T-helper 2 cell (primary cell): ENCODE data around the gene PPP1R12A.

Experiments
- DNase-seq, 5 experiments: peaks; one replicate each; pipeline versions ENCODE4 v3.0.0 to v3.0.0-alpha.2; 2012 to 2022

PPP1R12A gene

GRCh38 chr12:79935624-79936345 is 888 bp upstream of the PPP1R12A start:
- DNase-seq: peak in 1 of 5 experiments; percentile 51

GRCh38 chr12:79934281-79935020 is 446 bp downstream of the PPP1R12A start:
- peak in 4 of 5 experiments; percentile 24 to 59 (median 33) for DNase-seq

GRCh38 chr12:79933532-79934264 is 1.2 kb downstream of the PPP1R12A start:
- DNase-seq: peak in 2 of 5 experiments; percentile 19 to 59

- DNase-seq: no peak
Observed at GRCh38 chr12:79933043-79933442, 1.9 kb downstream of the PPP1R12A start.

GRCh38 chr12:79932357-79932756 is 2.5 kb downstream of the PPP1R12A start:
- no peak for DNase-seq

GRCh38 chr12:79929065-79929464 is 5.8 kb downstream of the PPP1R12A start:
- no peak for DNase-seq

GRCh38 chr12:79927772-79928474 is 7.0 kb downstream of the PPP1R12A start:
- DNase-seq: peak in 4 of 5 experiments; percentile 9 to 92 (median 49)

GRCh38 chr12:79926951-79927350 is 7.9 kb downstream of the PPP1R12A start:
- peak in 1 of 5 experiments; percentile 8 for DNase-seq

GRCh38 chr12:79925492-79925891 is 9.4 kb downstream of the PPP1R12A start:
- no peak for DNase-seq

- DNase-seq: no peak
Observed at GRCh38 chr12:79921786-79922185, 13.1 kb downstream of the PPP1R12A start.

GRCh38 chr12:79920421-79921238 is 14.3 kb downstream of the PPP1R12A start:
- no peak for DNase-seq

GRCh38 chr12:79919762-79920161 is 15.1 kb downstream of the PPP1R12A start:
- DNase-seq: no peak

GRCh38 chr12:79916826-79917225 is 18.1 kb downstream of the PPP1R12A start:
- DNase-seq: no peak

GRCh38 chr12:79911889-79912656 is 22.8 kb downstream of the PPP1R12A start:
- DNase-seq: no peak

- no peak for DNase-seq
Observed at GRCh38 chr12:79908366-79908765, 26.5 kb downstream of the PPP1R12A start.

GRCh38 chr12:79901506-79901905 is 33.4 kb downstream of the PPP1R12A start:
- DNase-seq: no peak

GRCh38 chr12:79900951-79901350 is 33.9 kb downstream of the PPP1R12A start:
- no peak for DNase-seq

GRCh38 chr12:79900199-79900598 is 34.7 kb downstream of the PPP1R12A start:
- DNase-seq: no peak

GRCh38 chr12:79897617-79898016 is 37.3 kb downstream of the PPP1R12A start:
- no peak for DNase-seq

GRCh38 chr12:79895804-79896203 is 39.1 kb downstream of the PPP1R12A start:
- no peak for DNase-seq

GRCh38 chr12:79895071-79895470 is 39.8 kb downstream of the PPP1R12A start:
- no peak for DNase-seq
